GM18873 (cell line): ENCODE measurements around the gene EBLN2.

Experiments
- ATAC-seq: cut with Tn5 transposase; IDR thresholded peaks from one replicate; pipeline ENCODE4 v1.9.1; 2021; ENCODE audit warnings: mild to moderate bottlenecking, moderate library complexity, moderate number of reproducible peaks; ENCODE audit not compliant: unreplicated experiment, low FRiP score

Gene EBLN2

DNA sequence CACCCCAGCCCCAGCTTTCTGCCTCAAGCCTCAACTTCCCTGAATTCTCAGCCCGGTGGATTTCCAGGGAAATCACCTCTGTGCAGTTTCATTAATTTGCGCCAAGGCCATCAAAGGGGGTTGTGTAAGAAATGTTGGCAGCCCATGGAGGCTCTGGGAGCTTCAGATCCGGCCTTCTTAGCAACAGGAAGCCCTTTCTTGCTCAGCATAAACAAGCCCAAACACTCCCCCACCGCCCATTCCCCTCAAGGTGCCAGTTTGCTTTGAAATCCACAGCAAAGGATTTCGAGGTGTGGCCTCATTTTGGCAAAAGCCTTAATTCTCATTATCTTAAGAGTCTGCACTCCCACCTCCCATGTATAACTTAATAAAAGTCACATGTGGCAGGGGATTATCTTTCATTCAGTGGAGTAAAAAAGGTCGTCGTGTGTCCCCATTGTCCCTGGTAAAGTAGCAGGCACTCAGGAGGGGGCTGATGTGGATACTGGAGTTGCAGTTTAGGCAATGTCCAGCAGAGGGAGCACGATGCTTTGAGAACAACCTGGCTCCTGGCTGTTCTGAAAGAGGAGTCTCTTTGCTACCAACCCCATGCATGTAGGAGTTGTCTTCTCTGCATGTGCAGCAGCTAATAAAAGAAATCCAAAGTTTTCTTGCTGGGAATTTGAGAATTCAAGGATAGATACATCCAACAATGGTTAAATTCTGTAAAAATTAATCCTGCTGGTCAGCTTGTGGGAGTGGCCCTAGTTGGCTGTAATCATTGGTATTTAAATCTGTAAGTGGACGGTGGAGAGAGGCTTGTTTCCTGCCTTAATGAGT, 39.5 kb downstream of the EBLN2 start:
- no peak for ATAC-seq

DNA sequence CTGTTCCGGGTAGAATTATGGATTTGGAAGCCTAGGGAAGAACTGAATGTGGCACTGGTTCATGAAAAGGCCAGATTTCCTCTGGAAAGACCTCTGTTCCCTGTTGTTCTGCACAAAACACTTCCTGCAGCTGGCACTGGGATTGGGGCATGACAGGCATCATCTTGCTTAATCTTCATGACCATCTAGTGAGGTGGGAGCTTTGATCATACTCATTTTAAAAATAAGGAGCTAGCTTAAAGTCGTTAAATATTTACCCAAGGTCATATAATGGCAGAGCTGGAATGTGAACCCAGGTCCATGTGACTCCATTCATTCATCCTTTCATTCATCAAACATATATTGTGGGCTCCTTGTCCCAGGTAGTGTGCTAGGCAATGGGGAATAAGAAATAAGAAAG, 40.4 kb downstream of the EBLN2 start:
- no peak for ATAC-seq

- ATAC-seq = no peak
Observed at GRCh38 chr3:73107215-73107614, 45.8 kb downstream of the EBLN2 start.

DNA sequence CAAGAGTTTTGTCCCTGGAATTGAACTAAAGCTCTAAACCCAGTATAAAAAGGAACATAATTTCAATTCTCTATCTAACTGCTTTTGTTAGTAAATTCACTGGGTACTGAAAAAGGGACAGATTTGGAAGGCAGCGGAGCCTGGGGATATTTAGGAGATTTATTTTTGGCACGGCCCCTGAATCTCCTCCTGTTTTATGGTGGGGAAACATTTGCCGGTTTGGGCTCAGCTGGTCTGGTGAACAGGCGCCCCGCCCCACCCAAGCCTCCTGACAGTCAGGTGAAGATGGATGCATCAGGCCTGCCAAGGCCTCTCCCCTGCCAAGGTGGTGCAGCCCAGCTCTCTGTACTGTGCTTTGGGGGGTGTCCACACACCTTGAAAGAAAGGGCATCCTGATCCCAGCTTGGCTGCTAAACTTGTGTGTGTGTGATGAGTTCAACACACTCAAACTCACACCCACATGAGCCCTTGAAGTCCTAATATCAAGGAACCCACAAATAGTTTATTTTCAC, 46.3 kb downstream of the EBLN2 start:
- no peak for ATAC-seq

- ATAC-seq = no peak
Observed at GRCh38 chr3:73108750-73109149, 47.3 kb downstream of the EBLN2 start.

GRCh38 chr3:73110530-73110929, 49.1 kb downstream of the EBLN2 start:
- no peak for ATAC-seq
